Cortex of kidney (tissue), 1 donor: ENCODE measurements around the gene ATRAID.
A peak's percentile ranks its signal among the peaks of the same experiment; 100 is the strongest.
"Not testable (repeated sequence)": the region's sequence is repeated elsewhere in the genome, so short reads cannot be mapped to it uniquely, and the experiment has no call there.

Experiments
- DNase-seq: peaks from one replicate; lab custom pipeline; 2025; lab: John Stamatoyannopoulos, UW

The ATRAID gene, protein sequence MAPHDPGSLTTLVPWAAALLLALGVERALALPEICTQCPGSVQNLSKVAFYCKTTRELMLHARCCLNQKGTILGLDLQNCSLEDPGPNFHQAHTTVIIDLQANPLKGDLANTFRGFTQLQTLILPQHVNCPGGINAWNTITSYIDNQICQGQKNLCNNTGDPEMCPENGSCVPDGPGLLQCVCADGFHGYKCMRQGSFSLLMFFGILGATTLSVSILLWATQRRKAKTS

DNA sequence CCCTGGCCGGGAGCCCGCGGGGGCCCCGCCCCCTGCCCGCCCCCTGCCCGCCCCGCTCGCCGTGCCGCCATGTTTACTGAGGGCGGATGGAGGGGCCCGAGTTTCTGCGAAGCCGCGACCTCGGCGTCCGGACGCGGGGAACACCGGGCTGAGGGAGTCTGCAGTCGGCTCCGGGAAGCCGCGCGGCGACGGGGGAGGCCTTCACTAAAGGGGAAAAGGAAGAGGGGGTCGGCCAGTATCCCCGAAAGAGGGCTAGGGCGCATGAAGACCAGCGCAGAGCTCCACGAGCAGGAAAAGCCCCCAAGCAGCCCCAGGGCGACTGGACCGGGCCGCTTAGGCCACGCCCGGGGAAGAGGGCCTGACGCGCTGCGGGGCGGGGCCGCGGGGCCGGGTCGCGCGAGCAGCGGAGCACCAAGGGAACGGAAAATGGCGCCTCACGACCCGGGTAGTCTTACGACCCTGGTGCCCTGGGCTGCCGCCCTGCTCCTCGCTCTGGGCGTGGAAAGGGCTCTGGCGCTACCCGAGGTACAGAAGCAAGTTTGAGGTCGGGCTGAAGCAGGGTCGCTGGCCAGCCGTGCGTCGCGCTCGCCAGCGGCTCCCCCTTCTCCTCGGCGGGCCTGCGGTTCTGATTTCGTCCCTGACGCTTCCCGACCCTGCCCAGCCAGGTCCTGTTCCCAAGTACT, at the start of gene ATRAID, which contains the start of gene SLC5A6:
Gene ATRAID (plus strand): TSS at position 99 of the 683 bp plus-strand sequence. CDS start 328 bp downstream, at position 427.
Gene SLC5A6 (minus strand): TSS at position 326 of the 683 bp plus-strand sequence. CDS start 4,618 bp downstream, outside the sequence.
- DNase-seq = peak; percentile 92

DNA sequence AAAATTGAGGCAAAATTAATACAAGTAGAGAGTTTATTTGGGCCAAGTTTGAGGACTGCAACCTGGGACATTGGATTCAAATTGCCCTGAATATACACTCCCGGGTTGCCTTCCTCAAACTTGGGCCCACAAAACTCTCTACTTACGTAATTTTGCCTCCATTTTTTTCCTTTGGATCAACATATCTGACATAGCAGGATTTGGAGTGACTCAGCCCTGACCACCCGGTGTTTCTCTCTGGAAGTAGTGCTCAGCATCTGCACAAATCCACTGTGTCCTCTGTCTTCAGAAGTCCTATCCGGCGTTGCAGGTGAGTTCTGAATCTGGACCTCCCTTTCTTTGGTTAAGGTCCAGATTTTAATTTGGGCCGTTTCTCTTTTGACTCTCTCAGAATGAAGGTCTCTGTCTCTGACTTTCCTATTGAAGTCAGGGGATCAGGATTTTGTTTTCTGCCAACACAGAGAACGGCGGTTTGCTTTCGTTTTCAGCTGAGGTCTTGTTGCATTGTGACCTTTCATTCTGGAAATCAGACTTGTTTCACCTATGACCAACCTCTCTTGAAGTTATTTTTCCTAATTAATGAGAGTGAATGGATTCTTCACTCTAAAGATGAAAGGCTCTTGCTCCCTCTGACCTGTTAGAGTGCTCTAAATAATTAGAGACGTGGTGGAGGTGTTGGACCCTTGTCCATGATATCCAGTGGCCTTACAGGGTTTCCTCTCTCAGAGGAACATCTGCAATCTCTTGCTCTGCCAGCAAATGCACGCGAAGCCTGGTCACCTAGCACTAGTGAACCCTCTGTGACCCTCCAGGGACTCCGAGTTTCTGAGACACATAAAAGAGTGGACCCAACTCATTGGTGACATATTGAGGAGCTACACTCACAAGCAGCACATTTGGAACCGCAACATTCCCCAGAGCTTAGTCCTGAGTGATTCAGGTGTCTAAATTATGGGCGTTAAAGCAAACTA, 49.4 kb upstream of the ATRAID start:
- no peak for DNase-seq

DNA sequence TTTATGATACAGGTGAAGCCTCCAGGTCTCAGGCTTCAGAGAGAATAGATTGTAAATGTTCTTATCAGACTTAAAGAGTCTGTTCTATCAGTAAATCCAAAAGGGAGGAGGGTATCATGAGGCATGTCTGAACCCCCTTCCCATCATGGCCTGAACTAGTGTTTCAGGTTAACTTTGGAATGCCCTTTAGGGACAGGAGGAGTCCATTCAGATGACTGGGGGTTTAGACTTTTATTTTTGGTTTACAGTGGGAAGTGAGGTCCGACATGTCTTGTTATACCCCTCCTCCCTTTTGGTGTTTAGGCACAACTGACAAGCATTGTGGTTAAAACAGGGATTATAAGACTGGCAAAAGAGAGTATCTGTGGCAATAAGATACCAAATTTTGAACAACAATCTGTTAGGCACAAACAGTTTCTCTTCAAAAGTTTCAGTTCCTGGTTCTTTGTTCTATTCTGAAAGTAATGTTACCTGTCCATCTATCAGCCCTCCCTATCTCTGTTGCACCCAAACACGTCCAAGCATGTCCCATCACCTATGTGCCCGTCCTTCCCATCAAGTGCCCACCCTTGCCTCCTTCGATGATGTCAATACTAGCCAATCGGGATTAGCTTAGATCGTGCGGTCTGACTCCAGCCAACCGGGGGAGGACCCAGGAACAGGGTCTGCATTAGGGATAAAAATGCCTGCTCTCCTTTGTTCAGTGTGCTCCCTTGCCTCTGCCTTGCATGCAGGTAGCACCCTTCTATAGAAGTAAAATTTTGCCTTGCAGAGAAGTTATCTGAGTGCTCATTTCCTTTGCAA, 46.7 kb upstream of the ATRAID start:
- no peak for DNase-seq

DNA sequence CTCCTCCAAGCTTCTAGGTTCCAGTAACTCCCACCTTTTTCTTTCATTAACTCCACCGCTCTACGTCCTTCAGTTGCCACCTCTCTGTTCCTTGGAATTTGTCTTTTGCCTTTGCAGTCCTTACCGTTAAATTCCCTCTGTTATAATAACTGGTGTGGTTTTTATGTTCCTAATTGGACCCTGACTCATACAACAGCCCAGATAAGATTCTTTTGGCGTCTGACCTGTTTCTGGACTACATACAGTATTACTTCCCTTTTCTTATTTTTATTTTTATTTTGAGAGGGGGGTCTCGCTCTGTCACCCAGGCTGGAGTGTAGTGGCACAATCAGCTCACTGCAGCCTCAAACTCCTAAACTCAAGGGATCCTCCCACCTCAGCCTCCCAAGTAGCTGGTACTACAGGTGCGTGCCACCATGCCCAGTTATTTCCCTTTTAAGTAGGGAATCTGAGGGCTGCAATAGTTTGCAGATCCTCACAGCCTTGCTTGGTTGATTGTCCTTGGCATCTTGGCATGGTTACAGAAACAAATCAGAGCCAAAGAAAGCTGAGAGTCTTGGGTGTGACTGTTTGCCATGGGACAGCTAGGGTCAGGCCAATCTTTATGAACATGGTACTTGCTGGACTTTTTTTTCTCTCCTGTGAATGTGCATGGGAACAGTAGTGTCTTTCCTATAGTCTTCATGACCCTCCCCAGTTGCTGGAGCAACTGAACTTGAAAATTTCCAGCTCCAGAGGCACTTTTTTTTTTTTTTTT, 41.1 kb upstream of the ATRAID start:
- DNase-seq = no peak

DNA sequence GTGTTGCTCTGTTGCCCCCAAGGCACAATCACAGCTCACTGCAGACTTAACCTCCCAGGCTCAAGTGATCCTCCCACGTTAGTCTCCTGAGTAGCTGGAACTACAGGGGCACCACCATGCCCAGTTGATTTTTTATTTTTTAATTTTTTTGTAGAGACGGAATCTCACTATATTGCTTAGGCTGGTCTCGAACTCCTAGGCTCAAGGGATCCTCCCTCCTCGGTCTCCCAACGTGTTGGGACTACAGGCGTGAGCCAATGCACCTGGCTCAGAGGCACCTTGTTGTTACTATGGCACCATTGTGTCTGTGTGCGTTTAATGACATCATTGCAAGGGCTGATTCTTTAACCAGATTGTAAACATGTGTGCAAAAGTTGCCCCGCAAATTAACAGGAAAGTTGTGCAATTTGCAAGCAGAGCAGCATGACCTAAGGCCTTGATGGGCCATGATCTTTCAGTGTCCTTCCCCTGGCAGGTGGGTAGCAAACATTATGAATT, 40.4 kb upstream of the ATRAID start:
- no peak for DNase-seq

DNA sequence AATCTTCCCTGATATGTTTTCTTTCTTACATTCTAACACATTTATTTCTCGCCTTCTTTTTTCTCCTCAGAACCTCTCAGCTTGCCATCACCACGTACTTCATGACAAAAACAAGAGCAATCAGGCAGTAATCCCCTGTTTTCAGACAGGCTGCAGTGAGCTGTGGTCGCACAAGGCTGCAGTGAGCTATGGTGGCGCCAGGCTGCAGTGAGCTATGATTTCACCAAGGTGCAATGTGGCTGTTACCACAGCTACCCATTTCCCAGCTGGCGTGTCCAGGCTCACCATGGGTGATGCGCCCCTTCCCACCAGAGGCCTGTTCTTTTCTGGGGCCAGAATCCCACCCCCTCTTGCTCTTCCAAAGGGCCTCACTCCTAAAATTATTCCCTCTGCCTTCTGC, 37.2 kb upstream of the ATRAID start:
- DNase-seq = no peak

DNA sequence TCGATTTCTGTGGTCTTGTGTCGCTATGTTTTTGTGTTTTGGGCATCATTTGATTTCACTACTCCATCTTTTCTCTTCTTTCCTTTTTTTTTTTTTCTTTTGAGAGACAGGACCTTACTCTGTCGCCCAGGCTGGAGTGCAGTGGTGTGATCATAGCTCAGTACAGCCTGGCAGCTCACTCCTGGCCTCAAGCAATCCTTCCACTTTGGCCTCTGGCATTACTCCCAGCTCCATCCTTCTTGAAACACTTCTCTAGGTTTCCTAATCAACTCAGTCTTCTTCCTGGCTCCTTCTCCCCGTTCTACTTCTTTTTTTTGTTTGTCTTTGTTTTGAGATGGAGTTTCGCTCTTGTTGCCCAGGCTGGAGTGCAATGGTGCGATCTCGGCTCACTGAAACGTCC, 36.5 kb upstream of the ATRAID start:
- DNase-seq = no peak

DNA sequence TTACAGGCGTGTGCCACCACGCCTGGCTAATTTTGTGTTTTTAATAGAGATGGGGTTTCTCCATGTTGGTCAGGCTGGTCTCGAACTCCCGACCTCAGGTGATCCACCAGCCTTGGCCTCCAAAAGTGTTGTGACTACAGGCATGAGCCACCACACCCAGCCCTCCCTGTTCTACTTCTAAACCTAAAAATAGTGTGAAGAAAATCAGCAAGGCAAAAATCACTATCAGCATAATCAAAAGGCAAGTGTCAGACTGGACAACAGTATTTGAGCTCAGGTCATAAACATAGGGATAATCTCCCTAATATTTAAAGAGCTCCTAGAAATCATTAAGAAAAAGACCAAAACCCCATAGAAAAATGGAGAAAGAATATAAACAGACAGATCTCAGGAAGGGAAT, 36.1 kb upstream of the ATRAID start:
- not testable (repeated sequence) for DNase-seq

DNA sequence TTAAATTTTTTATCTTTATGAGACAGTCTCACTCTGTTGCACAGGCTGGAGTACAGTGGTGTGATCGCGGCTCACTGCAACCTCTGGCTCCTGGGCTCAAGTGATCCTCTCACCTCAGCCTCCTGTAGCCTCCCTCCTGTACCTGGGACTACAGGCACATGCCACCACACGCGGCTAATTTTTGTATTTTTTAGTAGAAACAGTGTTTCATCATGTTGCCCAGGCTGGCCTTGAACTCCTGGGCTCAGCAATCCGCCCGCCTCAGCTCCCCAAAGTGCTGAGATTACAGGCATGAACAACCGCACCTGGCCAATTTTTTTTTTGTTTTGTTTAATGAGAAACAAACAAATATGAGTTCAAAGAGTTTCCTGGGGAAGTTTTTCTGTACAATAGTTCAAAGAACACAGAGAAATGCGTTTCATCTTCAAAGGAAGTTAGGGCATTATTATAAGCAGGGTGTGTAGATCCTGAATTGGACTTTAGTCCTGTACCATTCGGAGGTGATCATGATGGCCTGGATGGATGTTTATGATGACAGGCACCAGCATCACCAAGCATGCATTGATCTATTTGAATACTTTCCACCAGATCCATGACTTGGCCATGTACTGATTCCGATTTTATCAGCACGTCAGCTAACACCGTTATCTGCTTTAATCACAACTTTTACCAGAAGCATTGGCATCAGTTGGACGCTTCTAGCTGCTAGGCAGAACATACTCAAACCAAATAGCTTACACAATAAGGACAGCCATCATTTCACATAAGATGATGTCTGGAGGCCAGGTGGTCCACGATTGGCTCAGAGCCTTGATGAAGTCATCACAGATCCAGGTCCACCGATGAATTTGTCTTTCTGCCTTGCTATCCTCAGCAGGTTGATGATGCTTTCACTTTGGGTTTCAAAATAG, 34.1 kb upstream of the ATRAID start:
- DNase-seq = no peak

DNA sequence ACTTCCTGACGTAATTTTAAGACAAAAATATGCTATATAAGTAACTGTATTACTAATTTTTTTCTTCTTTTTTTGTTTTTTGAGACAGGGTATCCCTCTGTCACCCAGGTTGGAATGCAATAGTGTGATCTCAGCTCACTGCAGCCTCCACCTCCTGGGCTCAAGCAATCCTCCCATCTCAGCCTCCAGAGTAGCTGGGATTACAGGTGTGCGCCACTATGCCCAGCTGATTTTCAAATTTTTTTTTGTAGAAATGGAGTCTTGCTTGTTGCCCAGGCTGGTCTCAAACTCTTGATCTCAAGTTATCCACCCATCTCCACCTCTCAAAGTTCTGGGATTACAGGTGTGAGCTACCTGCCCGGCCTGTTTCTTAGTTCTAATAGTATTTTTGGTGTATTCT, 33.4 kb upstream of the ATRAID start:
- DNase-seq = no peak

DNA sequence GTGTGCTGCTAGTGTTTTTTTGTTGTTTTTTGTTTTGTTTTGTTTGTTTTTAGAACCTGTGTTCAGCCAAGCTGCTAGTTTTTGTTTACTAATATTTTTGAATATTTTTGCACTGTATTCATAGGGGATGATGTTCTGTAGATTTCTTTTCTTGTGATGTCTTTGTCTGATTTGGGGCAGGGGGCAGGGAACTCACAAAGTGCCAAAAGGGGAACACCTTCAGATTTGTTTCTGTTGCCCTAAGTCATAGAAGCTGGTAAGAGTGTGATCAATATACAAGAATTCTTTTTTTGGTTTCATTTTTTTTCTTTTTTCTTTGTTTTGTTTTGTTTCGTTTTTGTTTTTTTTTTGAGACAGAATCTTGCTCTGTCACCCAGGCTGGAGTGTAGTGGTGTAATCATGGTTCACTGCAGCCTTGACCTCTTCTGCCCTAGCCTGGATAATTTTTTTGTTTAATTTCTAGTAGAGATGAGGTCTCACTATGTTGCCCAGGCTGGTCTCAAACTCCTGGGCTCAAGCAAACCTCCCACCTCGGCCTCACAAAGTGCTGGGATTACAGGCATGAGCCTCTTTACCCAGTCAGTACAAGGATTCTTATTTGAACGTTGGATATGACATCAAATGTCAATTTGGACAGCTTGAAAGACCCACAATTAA, 32.4 kb upstream of the ATRAID start:
- no peak for DNase-seq

DNA sequence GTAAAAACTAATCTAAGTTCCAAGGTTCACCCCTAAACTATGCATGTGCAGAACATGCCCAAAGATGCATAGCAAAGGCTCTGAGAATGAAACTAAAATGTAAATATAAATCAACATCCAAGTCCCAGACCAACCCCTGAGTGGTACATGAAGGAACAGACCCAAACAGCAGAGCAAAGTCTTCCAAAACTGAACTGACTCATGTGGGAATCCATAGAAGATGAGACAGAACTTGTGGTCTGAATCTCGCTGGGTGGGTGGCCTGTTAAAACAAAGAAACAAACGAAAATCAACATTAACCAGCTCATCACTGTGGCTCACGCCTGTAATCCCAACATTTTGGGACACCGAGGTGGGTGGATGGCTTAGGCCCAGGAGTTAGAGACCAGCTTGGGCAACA, 29.5 kb upstream of the ATRAID start:
- no peak for DNase-seq

DNA sequence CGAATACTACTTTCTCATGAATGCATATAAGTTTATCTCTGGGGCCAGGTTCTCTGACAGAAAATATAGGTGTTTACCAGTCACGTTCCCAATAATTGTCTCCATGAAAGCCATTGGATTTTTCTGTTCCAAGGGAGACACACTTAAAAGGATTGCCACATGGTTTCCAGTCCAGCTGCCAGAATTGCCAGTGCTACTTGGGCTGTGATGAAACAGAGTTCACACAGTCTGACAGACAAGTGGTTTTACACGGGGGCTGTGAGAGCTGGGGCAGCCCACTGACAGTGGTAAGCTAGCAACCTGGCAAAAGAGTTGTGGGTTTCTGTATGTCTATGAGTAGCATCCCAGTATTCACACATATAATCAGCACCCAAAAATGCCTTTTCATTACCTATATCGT, 27.7 kb upstream of the ATRAID start:
- no peak for DNase-seq

DNA sequence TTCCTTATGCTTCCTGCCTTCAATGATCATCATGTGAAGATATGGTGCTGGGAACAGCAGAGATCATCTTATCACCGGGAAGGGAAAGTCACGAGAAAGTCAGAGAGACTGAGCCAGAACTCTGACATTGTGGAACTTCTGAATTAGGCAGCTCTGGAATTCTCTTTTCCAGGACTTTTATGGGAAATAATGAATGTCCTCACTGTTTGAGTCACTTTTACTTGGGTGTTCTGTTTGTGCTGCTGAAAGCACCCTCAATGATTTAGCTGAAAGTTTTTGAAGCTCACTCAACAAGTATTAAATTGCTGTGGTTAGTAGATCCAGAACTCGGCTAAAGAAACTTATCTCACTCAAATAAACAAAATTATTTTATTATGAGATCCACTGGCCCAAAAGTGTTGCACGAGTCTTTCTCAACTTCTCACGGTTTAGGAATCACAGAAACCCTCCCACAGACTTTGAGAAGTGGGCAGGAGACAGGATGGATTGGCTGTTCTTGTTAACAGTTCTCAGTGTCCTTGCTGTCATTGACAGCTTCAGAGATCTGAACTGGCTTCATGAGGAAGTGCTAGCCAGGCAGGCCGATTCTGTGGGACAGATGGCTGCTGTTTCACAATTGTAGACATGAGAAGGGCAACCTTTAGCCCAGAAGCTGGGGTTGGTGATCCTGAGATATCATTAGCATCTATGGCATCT, 26.4 kb upstream of the ATRAID start:
- DNase-seq = no peak

DNA sequence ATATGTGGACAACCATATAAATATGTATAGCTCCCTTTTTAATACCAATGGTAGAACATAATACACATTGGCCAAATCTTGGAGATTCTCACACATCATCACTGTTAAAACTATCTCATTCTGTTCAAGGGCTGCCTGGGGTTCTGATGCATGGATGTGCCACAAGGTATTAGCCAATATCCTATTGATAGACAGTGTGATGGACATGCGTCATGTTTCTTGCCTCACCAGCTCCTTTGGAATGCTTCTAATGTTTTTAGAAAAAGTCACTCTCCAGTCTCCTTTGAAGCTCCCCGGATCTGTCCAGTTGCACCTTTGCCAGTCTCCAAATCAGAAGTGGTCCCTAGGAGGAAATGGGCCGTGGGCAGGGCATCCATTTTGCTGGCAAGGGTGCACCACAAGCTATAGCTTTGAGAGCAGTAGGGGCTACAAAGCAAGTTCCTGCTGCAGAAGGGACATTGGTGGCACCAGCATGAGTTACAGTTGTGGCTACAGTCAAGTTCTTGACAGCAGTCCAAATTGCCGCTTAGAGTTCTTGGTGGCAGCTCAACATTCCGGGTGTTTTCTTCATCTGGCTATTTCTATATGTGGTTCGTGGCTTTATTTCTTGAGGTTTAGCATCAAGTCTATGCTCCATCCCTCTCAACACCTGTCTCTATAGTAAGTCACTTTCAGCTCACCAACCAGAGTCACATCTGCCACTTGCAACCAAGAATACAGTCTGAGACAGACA, 25.1 kb upstream of the ATRAID start:
- DNase-seq = no peak

DNA sequence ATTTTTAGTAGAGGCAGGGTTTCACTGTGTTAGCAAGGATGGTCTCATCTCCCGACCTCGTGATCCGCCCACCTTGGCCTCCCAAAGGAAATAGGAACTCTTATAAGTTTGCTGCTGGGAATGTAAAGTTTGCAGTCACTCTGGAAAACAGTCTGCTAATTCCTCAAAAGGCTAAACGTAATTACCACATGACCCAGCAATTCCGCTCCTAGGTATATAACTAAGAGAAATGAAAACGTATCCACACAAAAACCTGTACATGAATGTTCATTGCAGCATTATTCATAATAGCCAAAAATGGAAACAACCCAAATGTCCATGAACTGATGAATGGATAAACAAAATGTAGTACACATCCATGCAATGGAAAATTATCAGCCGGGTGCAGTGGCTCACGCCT, 21.9 kb upstream of the ATRAID start:
- no peak for DNase-seq

DNA sequence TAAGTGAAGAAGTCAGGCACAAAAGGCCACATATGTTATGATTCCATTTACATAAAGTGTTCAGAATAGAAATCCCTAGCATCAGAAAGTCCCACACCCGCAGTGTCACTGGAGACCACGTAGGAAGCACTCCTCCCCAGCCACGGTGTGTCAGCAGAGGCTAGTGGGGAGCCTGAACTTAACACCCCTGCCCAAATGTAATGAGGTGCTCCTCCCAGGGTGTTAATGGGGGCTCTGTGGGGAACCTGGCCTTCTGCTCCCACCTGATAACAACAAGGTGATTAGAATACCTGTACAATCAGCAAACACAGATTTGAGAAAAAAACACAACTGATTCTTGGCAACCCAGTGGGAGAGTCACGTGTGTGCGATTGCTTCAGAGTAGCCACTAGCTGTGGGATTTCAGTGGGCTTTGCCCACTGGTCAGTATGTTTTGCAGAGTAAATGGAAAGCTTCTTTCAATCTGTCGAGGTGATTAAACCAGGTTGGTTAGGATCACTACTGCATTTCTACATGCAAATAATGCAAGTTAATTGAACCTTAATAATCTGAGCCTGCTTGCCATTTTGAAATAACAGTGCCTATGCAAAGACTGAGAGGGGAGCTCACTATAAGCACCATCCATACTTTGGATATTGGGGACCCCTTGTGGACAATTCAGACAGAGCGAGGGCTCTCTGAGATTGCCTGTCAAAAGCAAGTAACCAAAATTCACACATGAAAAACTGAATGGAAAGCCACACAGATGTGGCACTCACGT, 20.6 kb upstream of the ATRAID start:
- DNase-seq = no peak
